ENCODE results near the gene TRIM7.
A peak's percentile ranks its signal among the peaks of the same experiment; 100 is the strongest.
"Not testable (repeated sequence)": the region's sequence is repeated elsewhere in the genome, so short reads cannot be mapped to it uniquely, and the experiment has no call there.

Gene TRIM7

GRCh38 chr5:181210698-181211097 is 5.7 kb upstream of the TRIM7 start:
- H3K4me1 ChIP-seq (ENCODE audit: control insufficient read depth, insufficient read depth, low read length); H3K27ac ChIP-seq (ENCODE audit: low read length); H3K27me3 ChIP-seq (ENCODE audit: control insufficient read depth, insufficient read depth, low read length); DNase-seq (ENCODE audit: low read depth, low spot score); H3K36me3 ChIP-seq (ENCODE audit: control insufficient read depth, insufficient read depth, low read length); H3K4me3 ChIP-seq (ENCODE audit: low read length); H3K9me3 ChIP-seq (ENCODE audit: control insufficient read depth, insufficient read depth, low read length): not testable (repeated sequence)
- WGBS (ENCODE audit: insufficient coverage, insufficient read length) = no CpG with 5 or more reads among the region's 17 CpGs

- H3K4me1 ChIP-seq (ENCODE audit: control insufficient read depth, insufficient read depth, low read length); H3K9me3 ChIP-seq (ENCODE audit: control insufficient read depth, insufficient read depth, low read length); H3K27ac ChIP-seq (ENCODE audit: low read length); H3K4me3 ChIP-seq (ENCODE audit: low read length); H3K36me3 ChIP-seq (ENCODE audit: control insufficient read depth, insufficient read depth, low read length); DNase-seq (ENCODE audit: low read depth, low spot score): not testable (repeated sequence)
- H3K27me3 ChIP-seq (ENCODE audit: control insufficient read depth, insufficient read depth, low read length) = peaks cover 11% of the 10 kb centered on the region
- no CpG with 5 or more reads among the region's 11 CpGs for WGBS (ENCODE audit: insufficient coverage, insufficient read length)
Observed at GRCh38 chr5:181210148-181210547, 5.2 kb upstream of the TRIM7 start.

- no CpG with 5 or more reads among the region's 24 CpGs for WGBS (ENCODE audit: insufficient coverage, insufficient read length)
- H3K4me3 ChIP-seq (ENCODE audit: low read length); H3K36me3 ChIP-seq (ENCODE audit: control insufficient read depth, insufficient read depth, low read length); H3K9me3 ChIP-seq (ENCODE audit: control insufficient read depth, insufficient read depth, low read length); H3K27ac ChIP-seq (ENCODE audit: low read length); H3K4me1 ChIP-seq (ENCODE audit: control insufficient read depth, insufficient read depth, low read length); DNase-seq (ENCODE audit: low read depth, low spot score): not testable (repeated sequence)
- H3K27me3 ChIP-seq (ENCODE audit: control insufficient read depth, insufficient read depth, low read length) = peaks cover 20% of the 10 kb centered on the region
Observed at GRCh38 chr5:181209006-181209405, 4.0 kb upstream of the TRIM7 start.

GRCh38 chr5:181207960-181208253 is 2.9 kb upstream of the TRIM7 start:
- Histone ChIP-seq H3K27me3 (ENCODE audit: control insufficient read depth, insufficient read depth, low read length) (peaks cover 28% of the 10 kb centered on the region), H3K4me1 (ENCODE audit: control insufficient read depth, insufficient read depth, low read length) (no peaks in the 10 kb centered on the region; the same call in 1 of the 2 replicates), H3K4me3 (ENCODE audit: low read length) (no peak overlapping the region), H3K9me3 (ENCODE audit: control insufficient read depth, insufficient read depth, low read length) (no peaks in the 10 kb centered on the region), H3K36me3 (ENCODE audit: control insufficient read depth, insufficient read depth, low read length) (no peaks in the 10 kb centered on the region), H3K27ac (ENCODE audit: low read length) (no peak overlapping the region)
- no CpG with 5 or more reads among the region's 3 CpGs for WGBS (ENCODE audit: insufficient coverage, insufficient read length)
- DNase-seq (ENCODE audit: low read depth, low spot score) = no peak

- DNase-seq (ENCODE audit: low read depth, low spot score) = no peak
- WGBS (ENCODE audit: insufficient coverage, insufficient read length) = no CpG with 5 or more reads among the region's 36 CpGs
- H3K27ac ChIP-seq (ENCODE audit: low read length) = no peak overlapping the region
- peak overlapping the region; percentile 93; the same call in 1 of the 2 replicates for H3K4me3 ChIP-seq (ENCODE audit: low read length)
- H3K36me3 ChIP-seq (ENCODE audit: control insufficient read depth, insufficient read depth, low read length) = no peaks in the 10 kb centered on the region
- no peaks in the 10 kb centered on the region; the same call in 1 of the 2 replicates for H3K4me1 ChIP-seq (ENCODE audit: control insufficient read depth, insufficient read depth, low read length)
- H3K9me3 ChIP-seq (ENCODE audit: control insufficient read depth, insufficient read depth, low read length) = no peaks in the 10 kb centered on the region
- peaks cover 28% of the 10 kb centered on the region for H3K27me3 ChIP-seq (ENCODE audit: control insufficient read depth, insufficient read depth, low read length)
Observed at GRCh38 chr5:181207214-181207959, 2.4 kb upstream of the TRIM7 start.

GRCh38 chr5:181205761-181206649 is 1.0 kb upstream of the TRIM7 start:
- Histone ChIP-seq H3K4me3 (ENCODE audit: low read length) (peak overlapping the region; percentile 49; the same call in 1 of the 2 replicates), H3K27ac (ENCODE audit: low read length) (no peak overlapping the region), H3K9me3 (ENCODE audit: control insufficient read depth, insufficient read depth, low read length) (no peaks in the 10 kb centered on the region), H3K36me3 (ENCODE audit: control insufficient read depth, insufficient read depth, low read length) (no peaks in the 10 kb centered on the region), H3K27me3 (ENCODE audit: control insufficient read depth, insufficient read depth, low read length) (peaks cover 28% of the 10 kb centered on the region), H3K4me1 (ENCODE audit: control insufficient read depth, insufficient read depth, low read length) (no peaks in the 10 kb centered on the region; the same call in 1 of the 2 replicates)
- no peak for DNase-seq (ENCODE audit: low read depth, low spot score)
- WGBS (ENCODE audit: insufficient coverage, insufficient read length) = no CpG with 5 or more reads among the region's 37 CpGs

GRCh38 chr5:181204113-181204825 is 727 bp downstream of the TRIM7 start:
- Histone ChIP-seq H3K27me3 (ENCODE audit: control insufficient read depth, insufficient read depth, low read length) (peaks cover 34% of the 10 kb centered on the region), H3K4me3 (ENCODE audit: low read length) (peak overlapping the region; percentile 63), H3K36me3 (ENCODE audit: control insufficient read depth, insufficient read depth, low read length) (no peaks in the 10 kb centered on the region), H3K27ac (ENCODE audit: low read length) (no peak overlapping the region), H3K4me1 (ENCODE audit: control insufficient read depth, insufficient read depth, low read length) (no peaks in the 10 kb centered on the region; the same call in 1 of the 2 replicates), H3K9me3 (ENCODE audit: control insufficient read depth, insufficient read depth, low read length) (no peaks in the 10 kb centered on the region)
- DNase-seq (ENCODE audit: low read depth, low spot score) = no peak
- no CpG with 5 or more reads among the region's 67 CpGs for WGBS (ENCODE audit: insufficient coverage, insufficient read length)

- H3K4me3 ChIP-seq (ENCODE audit: low read length) = peak overlapping the region; percentile 63; the same call in 1 of the 2 replicates
- no peak for DNase-seq (ENCODE audit: low read depth, low spot score)
- H3K27ac ChIP-seq (ENCODE audit: low read length) = no peak overlapping the region
- H3K9me3 ChIP-seq (ENCODE audit: control insufficient read depth, insufficient read depth, low read length) = no peaks in the 10 kb centered on the region
- no peaks in the 10 kb centered on the region for H3K36me3 ChIP-seq (ENCODE audit: control insufficient read depth, insufficient read depth, low read length)
- H3K27me3 ChIP-seq (ENCODE audit: control insufficient read depth, insufficient read depth, low read length) = peaks cover 34% of the 10 kb centered on the region
- peaks cover 3% of the 10 kb centered on the region; the same call in 1 of the 2 replicates for H3K4me1 ChIP-seq (ENCODE audit: control insufficient read depth, insufficient read depth, low read length)
- WGBS (ENCODE audit: insufficient coverage, insufficient read length) = no CpG with 5 or more reads among the region's 17 CpGs
Observed at GRCh38 chr5:181203777-181204112, 1.3 kb downstream of the TRIM7 start.

GRCh38 chr5:181203093-181203711 is 1.8 kb downstream of the TRIM7 start:
- no peak for DNase-seq (ENCODE audit: low read depth, low spot score)
- Histone ChIP-seq H3K9me3 (ENCODE audit: control insufficient read depth, insufficient read depth, low read length) (no peaks in the 10 kb centered on the region), H3K4me3 (ENCODE audit: low read length) (no peak overlapping the region), H3K36me3 (ENCODE audit: control insufficient read depth, insufficient read depth, low read length) (no peaks in the 10 kb centered on the region), H3K27me3 (ENCODE audit: control insufficient read depth, insufficient read depth, low read length) (peaks cover 34% of the 10 kb centered on the region), H3K27ac (ENCODE audit: low read length) (no peak overlapping the region), H3K4me1 (ENCODE audit: control insufficient read depth, insufficient read depth, low read length) (peaks cover 4% of the 10 kb centered on the region; the same call in 1 of the 2 replicates)
- no CpG with 5 or more reads among the region's 11 CpGs for WGBS (ENCODE audit: insufficient coverage, insufficient read length)

GRCh38 chr5:181200816-181201215 is 4.2 kb downstream of the TRIM7 start:
- Histone ChIP-seq H3K27ac (ENCODE audit: low read length) (no peak overlapping the region), H3K9me3 (ENCODE audit: control insufficient read depth, insufficient read depth, low read length) (no peaks in the 10 kb centered on the region), H3K4me1 (ENCODE audit: control insufficient read depth, insufficient read depth, low read length) (peaks cover 4% of the 10 kb centered on the region; the same call in 1 of the 2 replicates), H3K4me3 (ENCODE audit: low read length) (no peak overlapping the region), H3K27me3 (ENCODE audit: control insufficient read depth, insufficient read depth, low read length) (peaks cover 29% of the 10 kb centered on the region), H3K36me3 (ENCODE audit: control insufficient read depth, insufficient read depth, low read length) (no peaks in the 10 kb centered on the region)
- no CpG with 5 or more reads among the region's 4 CpGs for WGBS (ENCODE audit: insufficient coverage, insufficient read length)
- DNase-seq (ENCODE audit: low read depth, low spot score) = no peak

All from iPS DF 6.9 (cell line).